ENCODE measurements around the gene MEGF9. TPM values are rescaled to one million over a fixed set of nuclear protein-coding genes. Genes with fewer than 3 reads are reported as not detected.

MEGF9 gene
- total and polyA plus RNA-seq, 2 donors (not counting 3 experiments of a cell fraction or from before 2014, with no cell fraction given) = 4.0 to 13.0 TPM

- ChIA-PET CTCF (interaction anchor here (0.9 to 1.3 kb wide), 2 partner anchors 9 to 16 kb away, joined by 3 to 4 read pairs; no protein-coding TSS in a partner anchor), POLR2A (no interaction called here)
- no peak overlapping the region for H3K27ac ChIP-seq (ENCODE audit: insufficient read depth, low read depth, low read length)
- TF ChIP-seq MYC (IDR thresholded peaks at IDR 0.05; ENCODE audit: low read depth, low read length) (no peak), POLR2A (IDR thresholded peaks at IDR 0.05; ENCODE audit: low read depth, low read length) (no peak), POLR2AphosphoS5 (IDR thresholded peaks at IDR 0.05; ENCODE audit: insufficient read depth, low read depth, low read length) (no peak), MAX (IDR thresholded peaks at IDR 0.05; ENCODE audit: insufficient read depth, insufficient read length) (no peak), JUN (IDR thresholded peaks at IDR 0.05; ENCODE audit: borderline replicate concordance, insufficient read depth, insufficient read length, low read depth) (no peak), EZH2 (IDR thresholded peaks at IDR 0.05; ENCODE audit: borderline replicate concordance, low read depth, low read length, severe bottlenecking) (no peak), GATA2 (IDR thresholded peaks at IDR 0.05; ENCODE audit: insufficient read depth, insufficient read length, low read depth, low read length) (no peak), FOS (IDR thresholded peaks at IDR 0.05; ENCODE audit: borderline replicate concordance, insufficient read depth, low read length) (no peak)
- TF ChIP-seq, protein P1, sequence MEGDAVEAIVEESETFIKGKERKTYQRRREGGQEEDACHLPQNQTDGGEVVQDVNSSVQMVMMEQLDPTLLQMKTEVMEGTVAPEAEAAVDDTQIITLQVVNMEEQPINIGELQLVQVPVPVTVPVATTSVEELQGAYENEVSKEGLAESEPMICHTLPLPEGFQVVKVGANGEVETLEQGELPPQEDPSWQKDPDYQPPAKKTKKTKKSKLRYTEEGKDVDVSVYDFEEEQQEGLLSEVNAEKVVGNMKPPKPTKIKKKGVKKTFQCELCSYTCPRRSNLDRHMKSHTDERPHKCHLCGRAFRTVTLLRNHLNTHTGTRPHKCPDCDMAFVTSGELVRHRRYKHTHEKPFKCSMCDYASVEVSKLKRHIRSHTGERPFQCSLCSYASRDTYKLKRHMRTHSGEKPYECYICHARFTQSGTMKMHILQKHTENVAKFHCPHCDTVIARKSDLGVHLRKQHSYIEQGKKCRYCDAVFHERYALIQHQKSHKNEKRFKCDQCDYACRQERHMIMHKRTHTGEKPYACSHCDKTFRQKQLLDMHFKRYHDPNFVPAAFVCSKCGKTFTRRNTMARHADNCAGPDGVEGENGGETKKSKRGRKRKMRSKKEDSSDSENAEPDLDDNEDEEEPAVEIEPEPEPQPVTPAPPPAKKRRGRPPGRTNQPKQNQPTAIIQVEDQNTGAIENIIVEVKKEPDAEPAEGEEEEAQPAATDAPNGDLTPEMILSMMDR (IDR thresholded peaks at IDR 0.05; ENCODE audit: extremely low read depth in 1 of 2, insufficient read depth in 1 of 2, low read depth in 1 of 2, low read length in 2 of 2) = no peak
- H3K4me1 ChIP-seq (ENCODE audit: control insufficient read depth, extremely low read depth, insufficient read depth, low read length) = no peaks in the 10 kb centered on the region
- no peak overlapping the region for H2AFZ ChIP-seq (ENCODE audit: low read depth, low read length)
- no peaks in the 10 kb centered on the region for H4K20me1 ChIP-seq (replicated peaks; ENCODE audit: control insufficient read depth, extremely low read depth, insufficient read depth, low read length)
- H3K36me3 ChIP-seq (ENCODE audit: control insufficient read depth in 2 of 2, extremely low read depth in 1 of 2, insufficient read depth in 2 of 2, low read length in 2 of 2) = peaks cover 0 to 4% of the 10 kb centered on the region in 2 experiments
- intact Hi-C loops (cut with micrococcal nuclease) (no loop called here), dilution Hi-C loops (cut with MboI; ENCODE audit: extremely low pct_ligation_motif_present, low sequenced_read_pairs) (no loop called here)
- H3K27me3 ChIP-seq (ENCODE audit: control insufficient read depth in 2 of 2, insufficient read depth in 2 of 2, low read length in 2 of 2) = no peaks in the 10 kb centered on the region
- DNase-seq (ENCODE audit: low read depth, low spot score) (no peak), FAIRE-seq (no peak)
- H3K79me2 ChIP-seq (ENCODE audit: control insufficient read depth, insufficient read depth, low read length) = no peaks in the 10 kb centered on the region
- no peak overlapping the region for H3K4me3 ChIP-seq (replicated peaks in 1 of 3; ENCODE audit: insufficient read depth in 1 of 3, low read depth in 1 of 3, low read length in 3 of 3)
- BruUV-seq (replicated peaks) = no TSS peak
- no peak overlapping the region for H3K9ac ChIP-seq (replicated peaks; ENCODE audit: extremely low read depth, insufficient read depth, low read length)
- no peaks in the 10 kb centered on the region for H3K9me1 ChIP-seq (replicated peaks; ENCODE audit: control insufficient read depth, extremely low read depth, insufficient read depth, low read length)
- no peaks in the 10 kb centered on the region for H3K9me3 ChIP-seq (replicated peaks; ENCODE audit: control insufficient read depth, insufficient read depth, low read length)
- peak overlapping the region; percentile 39 for H3K4me2 ChIP-seq (ENCODE audit: insufficient read depth, low read length)
Observed at GRCh38 chr9:120608421-120608820, 105.8 kb downstream of the MEGF9 start.
